Measurements from ENCODE around the gene KCNK15. TPM values are rescaled to one million over a fixed set of nuclear protein-coding genes. Genes with fewer than 3 reads are reported as not detected.

Gene KCNK15
- total RNA-seq, 2 donors from 2014 or later: 0.21 to 0.27 TPM

- intact Hi-C loops (cut with DNase I): no loop called here
- Histone ChIP-seq H3K9me3 (no peaks in the 10 kb centered on the region), H3K27me3 (no peaks in the 10 kb centered on the region), H3K9ac (ENCODE audit: low read depth in 2 of 2, low read length in 2 of 2) (no peak overlapping the region), H3K4me1 (peaks cover 5% of the 10 kb centered on the region), H3K4me3 (no peak overlapping the region), H3K27ac (no peak overlapping the region), H3K36me3 (no peaks in the 10 kb centered on the region)
- TF ChIP-seq CTCF (IDR thresholded peaks at IDR 0.05): no peak
- DNase-seq: no peak
These were observed 29.2 kb upstream of the KCNK15 start for GRCh38 chr20:44716309-44717106.

DNA sequence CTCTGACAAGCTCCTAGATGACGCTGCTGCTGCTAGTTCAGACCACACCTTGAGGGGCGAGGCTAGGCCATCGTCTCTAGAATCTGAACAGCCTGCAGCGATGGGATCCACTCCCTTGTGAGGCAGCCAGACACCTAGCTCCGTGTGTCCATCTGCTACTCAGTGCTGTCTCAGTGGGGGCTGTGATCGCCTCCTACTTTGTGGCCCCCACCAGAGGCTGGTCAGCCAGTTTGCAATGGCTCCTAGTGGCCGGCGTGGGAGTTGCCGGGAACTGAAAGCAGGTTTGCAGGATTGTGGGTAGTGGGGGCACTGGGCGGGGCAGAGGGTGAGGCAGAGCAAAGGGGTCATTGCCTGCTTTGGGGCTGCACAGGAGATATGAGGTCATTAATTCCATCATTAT, 27.7 kb upstream of the KCNK15 start:
- Histone ChIP-seq H3K9ac (ENCODE audit: low read depth in 2 of 2, low read length in 2 of 2) (no peak overlapping the region), H3K27ac (no peak overlapping the region), H3K9me3 (no peaks in the 10 kb centered on the region), H3K4me3 (no peak overlapping the region), H3K4me1 (peaks cover 5% of the 10 kb centered on the region), H3K27me3 (no peaks in the 10 kb centered on the region), H3K36me3 (no peaks in the 10 kb centered on the region)
- intact Hi-C loops (cut with DNase I): no loop called here
- no peak for DNase-seq
- TF ChIP-seq CTCF (IDR thresholded peaks at IDR 0.05): no peak

DNA sequence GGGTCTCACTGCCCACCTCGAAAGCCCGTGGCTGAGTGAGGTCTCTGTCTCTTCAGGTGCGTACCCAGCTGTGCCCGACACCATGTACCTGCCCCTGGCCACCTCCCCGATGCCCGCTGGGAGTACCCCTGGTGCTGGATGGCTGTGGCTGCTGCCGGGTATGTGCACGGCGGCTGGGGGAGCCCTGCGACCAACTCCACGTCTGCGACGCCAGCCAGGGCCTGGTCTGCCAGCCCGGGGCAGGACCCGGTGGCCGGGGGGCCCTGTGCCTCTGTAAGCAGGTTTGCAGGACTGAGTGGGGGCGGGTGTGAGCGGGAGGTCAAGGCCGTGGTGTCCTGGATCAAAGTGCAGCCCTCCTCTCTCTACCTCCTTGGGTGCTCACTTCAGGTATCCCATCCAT, 25.8 kb upstream of the KCNK15 start:
- H3K4me1 ChIP-seq: peaks cover under 1% of the 10 kb centered on the region
- H3K36me3 ChIP-seq: no peaks in the 10 kb centered on the region
- H3K27ac ChIP-seq: no peak overlapping the region
- intact Hi-C loops (cut with DNase I): no loop called here
- H3K4me3 ChIP-seq: no peak overlapping the region
- no peaks in the 10 kb centered on the region for H3K9me3 ChIP-seq
- no peak for DNase-seq
- TF ChIP-seq CTCF (IDR thresholded peaks at IDR 0.05): no peak
- H3K9ac ChIP-seq (ENCODE audit: low read depth in 2 of 2, low read length in 2 of 2): no peak overlapping the region
- H3K27me3 ChIP-seq: no peaks in the 10 kb centered on the region

DNA sequence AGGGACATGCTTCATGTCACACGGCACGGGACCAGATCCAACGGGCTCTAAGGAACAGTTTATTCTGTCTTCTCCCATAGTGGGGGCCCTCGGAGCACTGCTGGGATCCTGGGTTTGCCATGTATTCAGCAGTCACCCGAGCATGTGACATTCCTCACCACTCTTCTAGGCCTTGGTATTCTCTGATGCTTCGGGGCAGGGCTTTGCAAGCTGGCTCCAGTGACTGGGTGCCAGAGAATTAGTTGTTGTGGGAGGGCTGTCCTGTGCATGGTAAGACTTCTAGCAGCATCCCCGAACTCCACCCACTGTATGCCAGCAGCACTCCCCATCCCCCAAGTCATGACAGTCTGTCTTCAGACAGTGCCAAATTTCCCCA, 25.1 kb upstream of the KCNK15 start:
- no peak for TF ChIP-seq CTCF (IDR thresholded peaks at IDR 0.05)
- no peaks in the 10 kb centered on the region for H3K36me3 ChIP-seq
- H3K9ac ChIP-seq (ENCODE audit: low read depth in 2 of 2, low read length in 2 of 2): no peak overlapping the region
- no peak for DNase-seq
- H3K4me1 ChIP-seq: no peaks in the 10 kb centered on the region
- no peaks in the 10 kb centered on the region for H3K27me3 ChIP-seq
- H3K4me3 ChIP-seq: no peak overlapping the region
- intact Hi-C loops (cut with DNase I): no loop called here
- no peak overlapping the region for H3K27ac ChIP-seq
- no peaks in the 10 kb centered on the region for H3K9me3 ChIP-seq

- no peak for TF ChIP-seq CTCF (IDR thresholded peaks at IDR 0.05)
- H3K36me3 ChIP-seq: no peaks in the 10 kb centered on the region
- H3K27ac ChIP-seq: no peak overlapping the region
- no peaks in the 10 kb centered on the region for H3K9me3 ChIP-seq
- H3K4me3 ChIP-seq: no peak overlapping the region
- no peaks in the 10 kb centered on the region for H3K4me1 ChIP-seq
- DNase-seq: no peak
- H3K9ac ChIP-seq (ENCODE audit: low read depth in 2 of 2, low read length in 2 of 2): no peak overlapping the region
- H3K27me3 ChIP-seq: no peaks in the 10 kb centered on the region
- intact Hi-C loops (cut with DNase I): no loop called here
These were observed 24.5 kb upstream of the KCNK15 start for GRCh38 chr20:44720997-44721784.
